ENCODE results near the gene SEMA6C.
"Not testable (repeated sequence)": the region's sequence is repeated elsewhere in the genome, so short reads cannot be mapped to it uniquely, and the experiment has no call there.

SEMA6C gene, protein sequence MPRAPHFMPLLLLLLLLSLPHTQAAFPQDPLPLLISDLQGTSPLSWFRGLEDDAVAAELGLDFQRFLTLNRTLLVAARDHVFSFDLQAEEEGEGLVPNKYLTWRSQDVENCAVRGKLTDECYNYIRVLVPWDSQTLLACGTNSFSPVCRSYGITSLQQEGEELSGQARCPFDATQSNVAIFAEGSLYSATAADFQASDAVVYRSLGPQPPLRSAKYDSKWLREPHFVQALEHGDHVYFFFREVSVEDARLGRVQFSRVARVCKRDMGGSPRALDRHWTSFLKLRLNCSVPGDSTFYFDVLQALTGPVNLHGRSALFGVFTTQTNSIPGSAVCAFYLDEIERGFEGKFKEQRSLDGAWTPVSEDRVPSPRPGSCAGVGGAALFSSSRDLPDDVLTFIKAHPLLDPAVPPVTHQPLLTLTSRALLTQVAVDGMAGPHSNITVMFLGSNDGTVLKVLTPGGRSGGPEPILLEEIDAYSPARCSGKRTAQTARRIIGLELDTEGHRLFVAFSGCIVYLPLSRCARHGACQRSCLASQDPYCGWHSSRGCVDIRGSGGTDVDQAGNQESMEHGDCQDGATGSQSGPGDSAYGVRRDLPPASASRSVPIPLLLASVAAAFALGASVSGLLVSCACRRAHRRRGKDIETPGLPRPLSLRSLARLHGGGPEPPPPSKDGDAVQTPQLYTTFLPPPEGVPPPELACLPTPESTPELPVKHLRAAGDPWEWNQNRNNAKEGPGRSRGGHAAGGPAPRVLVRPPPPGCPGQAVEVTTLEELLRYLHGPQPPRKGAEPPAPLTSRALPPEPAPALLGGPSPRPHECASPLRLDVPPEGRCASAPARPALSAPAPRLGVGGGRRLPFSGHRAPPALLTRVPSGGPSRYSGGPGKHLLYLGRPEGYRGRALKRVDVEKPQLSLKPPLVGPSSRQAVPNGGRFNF

GRCh38 chr1:151146412-151147131 is at the start of gene SEMA6C:
Gene SEMA6C (minus strand): TSS chr1:151146631. CDS start chr1:151142621, 4,010 bp downstream.
- H3K36me3 ChIP-seq (replicated peaks): no peaks in the 10 kb centered on the region
- no peaks in the 10 kb centered on the region for H3K9me3 ChIP-seq
- peak; percentile 86 to 97 for DNase-seq (ENCODE audit: low spot score in 2 of 2)
- peak within 1 kb of the TSS; percentile 64 for H3K4me3 ChIP-seq
- in situ Hi-C loops (cut with MboI; ENCODE audit: low sequenced_read_pairs): no loop called here
- no peaks in the 10 kb centered on the region for H3K27me3 ChIP-seq (ENCODE audit: low read depth)
- peaks cover 7% of the 10 kb centered on the region for H3K4me1 ChIP-seq

DNA sequence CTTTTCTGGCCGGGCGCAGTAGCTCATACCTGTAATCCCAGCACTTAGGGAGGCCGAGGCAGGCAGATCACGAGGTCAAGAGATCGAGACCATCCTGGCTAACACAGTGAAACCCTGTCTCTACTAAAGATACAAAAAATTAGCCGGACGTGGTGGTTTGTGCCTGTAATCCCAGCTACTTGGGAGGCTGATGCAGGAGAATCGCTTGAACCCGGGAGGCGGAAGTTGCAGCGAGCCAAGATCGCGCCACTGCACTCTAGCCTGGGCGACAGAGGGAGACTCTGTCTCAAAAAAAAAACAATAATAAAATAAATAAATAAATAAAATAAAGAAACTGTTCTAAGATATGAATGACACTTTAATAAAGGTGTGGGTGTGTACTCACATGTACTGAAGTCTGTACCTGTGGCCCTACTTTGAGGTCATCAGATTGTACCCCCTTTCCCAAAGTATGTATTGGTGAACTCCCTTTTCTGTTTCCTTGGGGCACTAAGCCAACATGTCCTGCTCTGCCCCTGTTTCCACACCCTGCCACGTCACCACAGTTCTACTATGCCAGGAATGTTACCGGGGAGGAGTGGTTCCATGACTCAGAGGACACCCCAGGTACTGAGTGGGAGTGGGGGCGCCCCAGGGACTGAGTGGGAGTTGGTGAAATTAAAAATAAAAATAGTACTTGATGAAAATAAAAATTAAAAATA is 48.6 kb upstream of the SEMA6C start:
- H3K4me1 ChIP-seq: peaks cover 12% of the 10 kb centered on the region
- H3K27me3 ChIP-seq (ENCODE audit: low read depth); H3K4me3 ChIP-seq; DNase-seq (ENCODE audit: low spot score in 2 of 2); H3K9me3 ChIP-seq; in situ Hi-C loops (cut with MboI; ENCODE audit: low sequenced_read_pairs); H3K36me3 ChIP-seq (replicated peaks): not testable (repeated sequence)

- in situ Hi-C loops (cut with MboI; ENCODE audit: low sequenced_read_pairs): no loop called here
- no peak for DNase-seq (ENCODE audit: low spot score in 2 of 2)
- no peaks in the 10 kb centered on the region for H3K9me3 ChIP-seq
- H3K36me3 ChIP-seq (replicated peaks): peaks cover 2% of the 10 kb centered on the region
- peaks cover 12% of the 10 kb centered on the region for H3K4me1 ChIP-seq
- no peak overlapping the region for H3K4me3 ChIP-seq
- no peaks in the 10 kb centered on the region for H3K27me3 ChIP-seq (ENCODE audit: low read depth)
These were observed 47.4 kb upstream of the SEMA6C start for GRCh38 chr1:151193856-151194255.

- no peak overlapping the region for H3K4me3 ChIP-seq
These were observed 46.9 kb upstream of the SEMA6C start for GRCh38 chr1:151193304-151193703.

GRCh38 chr1:151192047-151192446 is 45.6 kb upstream of the SEMA6C start:
- Histone ChIP-seq H3K27me3 (ENCODE audit: low read depth) (no peaks in the 10 kb centered on the region), H3K4me3 (no peak overlapping the region), H3K36me3 (replicated peaks) (peaks cover 2% of the 10 kb centered on the region; the same call in 1 of the 2 replicates), H3K4me1 (peaks cover 10% of the 10 kb centered on the region), H3K9me3 (no peaks in the 10 kb centered on the region)
- DNase-seq (ENCODE audit: low spot score in 2 of 2): no peak
- in situ Hi-C loops (cut with MboI; ENCODE audit: low sequenced_read_pairs): no loop called here

More at GRCh38 chr1:151193304-151193703, 46.9 kb upstream of the SEMA6C start:
- Histone ChIP-seq H3K9me3 (no peaks in the 10 kb centered on the region), H3K4me1 (peaks cover 16% of the 10 kb centered on the region), H3K27me3 (ENCODE audit: low read depth) (no peaks in the 10 kb centered on the region), H3K36me3 (replicated peaks) (peaks cover 2% of the 10 kb centered on the region; the same call in 1 of the 2 replicates)
- in situ Hi-C loops (cut with MboI; ENCODE audit: low sequenced_read_pairs): no loop called here
- DNase-seq (ENCODE audit: low spot score in 2 of 2): no peak

GRCh38 chr1:151189637-151190445 is 43.4 kb upstream of the SEMA6C start, which contains the start of gene VPS72:
Gene VPS72 (minus strand): TSS chr1:151190197. CDS start chr1:151190121, 76 bp downstream.
- DNase-seq (ENCODE audit: low spot score in 2 of 2): peak; percentile 91 to 93
- H3K36me3 ChIP-seq (replicated peaks): peaks cover 14% of the 10 kb centered on the region
- in situ Hi-C loops (cut with MboI; ENCODE audit: low sequenced_read_pairs): no loop called here
- no peaks in the 10 kb centered on the region for H3K27me3 ChIP-seq (ENCODE audit: low read depth)
- peaks cover 6% of the 10 kb centered on the region for H3K4me1 ChIP-seq
- H3K9me3 ChIP-seq: no peaks in the 10 kb centered on the region
- peak within 1 kb of the TSS; percentile 97 for H3K4me3 ChIP-seq

- in situ Hi-C loops (cut with MboI; ENCODE audit: low sequenced_read_pairs); DNase-seq (ENCODE audit: low spot score in 2 of 2): not testable (repeated sequence)
- peak overlapping the region; percentile 97 for H3K4me3 ChIP-seq
These were observed 42.2 kb upstream of the SEMA6C start for GRCh38 chr1:151188667-151189066.

DNA sequence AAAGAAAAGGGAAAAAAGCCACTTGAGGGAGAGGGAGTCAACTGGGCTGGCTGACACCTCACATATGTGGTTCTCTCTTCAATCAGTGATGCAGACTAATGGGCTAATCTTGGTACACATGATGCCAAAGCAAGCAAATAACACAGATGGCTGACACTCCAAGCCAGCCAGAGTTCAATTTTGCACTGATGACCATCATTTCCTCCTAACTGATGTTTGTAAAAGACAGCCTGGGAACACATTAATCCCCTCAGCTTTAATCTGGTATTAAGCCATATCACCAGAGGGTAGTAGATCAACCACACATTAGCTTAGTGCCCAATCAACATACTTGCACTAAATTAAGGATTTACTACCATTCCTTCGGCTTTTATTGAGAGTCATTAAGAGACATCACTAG is 40.8 kb upstream of the SEMA6C start:
- Histone ChIP-seq H3K4me3 (no peak overlapping the region), H3K9me3 (no peaks in the 10 kb centered on the region; the same call in 1 of the 2 replicates), H3K27me3 (ENCODE audit: low read depth) (no peaks in the 10 kb centered on the region), H3K4me1 (peaks cover 6% of the 10 kb centered on the region), H3K36me3 (replicated peaks) (peaks cover 38% of the 10 kb centered on the region)
- no peak for DNase-seq (ENCODE audit: low spot score in 2 of 2)
- in situ Hi-C loops (cut with MboI; ENCODE audit: low sequenced_read_pairs): no loop called here

More at GRCh38 chr1:151188667-151189066, 42.2 kb upstream of the SEMA6C start:
- not testable (repeated sequence) for H3K4me1 ChIP-seq; H3K27me3 ChIP-seq (ENCODE audit: low read depth); H3K9me3 ChIP-seq
- peaks cover 26% of the 10 kb centered on the region for H3K36me3 ChIP-seq (replicated peaks)

DNA sequence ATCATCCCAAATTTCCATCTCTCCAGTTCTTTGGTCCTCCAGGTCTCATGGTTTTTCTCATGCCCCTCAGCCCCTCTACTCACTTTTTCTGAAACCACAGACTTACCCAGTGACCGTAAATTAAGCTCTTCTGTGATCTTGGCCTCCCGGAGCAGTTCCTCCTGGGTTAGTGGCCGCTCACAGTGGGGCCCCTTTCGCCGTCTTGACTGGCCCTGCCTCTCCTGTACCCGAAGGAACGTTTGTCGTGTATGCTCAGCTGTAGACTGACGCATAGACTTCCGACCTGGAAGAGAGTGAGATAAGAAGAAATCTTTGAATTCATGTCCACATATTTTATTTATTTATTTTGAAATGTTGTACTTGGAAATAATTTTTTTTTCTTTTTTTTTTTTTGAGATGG is 37.8 kb upstream of the SEMA6C start:
- Histone ChIP-seq H3K9me3 (no peaks in the 10 kb centered on the region; the same call in 1 of the 2 replicates), H3K4me1 (peaks cover 3% of the 10 kb centered on the region), H3K27me3 (ENCODE audit: low read depth) (no peaks in the 10 kb centered on the region), H3K36me3 (replicated peaks) (peaks cover 59% of the 10 kb centered on the region), H3K4me3 (no peak overlapping the region)
- in situ Hi-C loops (cut with MboI; ENCODE audit: low sequenced_read_pairs): no loop called here
- no peak for DNase-seq (ENCODE audit: low spot score in 2 of 2)

DNA sequence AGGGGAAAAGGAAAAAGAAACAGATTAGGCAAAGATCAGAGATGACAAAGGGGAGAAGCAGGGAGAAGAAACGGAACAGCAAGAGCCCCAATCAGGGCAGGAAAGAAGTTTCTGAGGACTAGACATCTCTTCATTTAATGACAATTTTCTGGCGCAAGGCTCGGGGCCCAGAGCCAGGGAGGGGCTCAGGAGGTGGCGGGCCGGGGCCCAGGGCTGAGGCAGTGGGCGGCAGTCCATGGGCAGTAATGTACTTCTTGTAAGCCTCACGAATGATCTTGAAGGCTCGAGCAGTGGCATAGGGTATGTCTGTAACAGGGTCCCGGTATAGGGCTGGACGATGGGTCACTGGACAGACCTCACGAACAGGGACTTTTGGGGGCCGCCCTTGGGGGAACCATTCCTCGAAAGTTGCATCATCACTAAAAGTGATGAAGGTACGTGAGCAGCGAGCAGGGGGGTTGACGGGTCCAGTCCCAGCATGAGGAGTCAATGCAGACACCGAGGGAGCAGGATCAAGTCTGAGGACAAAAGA is 30.1 kb upstream of the SEMA6C start:
- no peaks in the 10 kb centered on the region for H3K9me3 ChIP-seq
- in situ Hi-C loops (cut with MboI; ENCODE audit: low sequenced_read_pairs): no loop called here
- no peak overlapping the region for H3K4me3 ChIP-seq
- no peaks in the 10 kb centered on the region for H3K27me3 ChIP-seq (ENCODE audit: low read depth)
- peaks cover 58% of the 10 kb centered on the region for H3K36me3 ChIP-seq (replicated peaks)
- DNase-seq (ENCODE audit: low spot score in 2 of 2): no peak
- H3K4me1 ChIP-seq: no peaks in the 10 kb centered on the region

DNA sequence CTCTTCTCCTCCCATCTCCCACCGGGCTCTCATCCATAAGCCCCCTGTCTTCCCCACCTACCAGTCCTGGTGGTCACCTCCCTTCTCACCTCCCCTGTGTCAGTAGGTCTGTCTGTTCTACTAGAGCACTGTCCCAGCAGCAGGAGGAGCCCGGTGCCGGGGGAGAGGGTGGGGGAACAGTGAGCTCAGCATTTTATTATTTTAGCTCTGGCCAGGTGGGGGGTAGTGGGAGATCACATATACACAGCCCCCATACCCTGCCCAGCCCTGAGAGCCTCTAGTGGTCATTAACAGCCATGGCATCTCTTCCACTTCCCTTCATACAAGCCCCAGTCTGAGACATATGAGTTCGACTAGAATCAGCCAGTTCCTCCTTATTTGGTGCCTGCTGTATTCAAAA is 29.4 kb upstream of the SEMA6C start, which contains the start of gene TMOD4:
TMOD4 (minus strand) TSS at position 119 of the 400 bp plus-strand sequence. CDS start 1,106 bp downstream, outside the sequence.
- no peaks in the 10 kb centered on the region for H3K27me3 ChIP-seq (ENCODE audit: low read depth)
- no peaks in the 10 kb centered on the region for H3K4me1 ChIP-seq
- H3K4me3 ChIP-seq: no peak within 1 kb of the TSS
- no peak for DNase-seq (ENCODE audit: low spot score in 2 of 2)
- in situ Hi-C loops (cut with MboI; ENCODE audit: low sequenced_read_pairs): no loop called here
- H3K36me3 ChIP-seq (replicated peaks): peaks cover 54% of the 10 kb centered on the region
- H3K9me3 ChIP-seq: no peaks in the 10 kb centered on the region

All from HAP-1 (cell line).